H7 (cell line): ENCODE data around the gene LINGO3. TPM values are rescaled to one million over a fixed set of nuclear protein-coding genes. Genes with fewer than 3 reads are reported as not detected.

Experiments
- DNase-seq: peaks from one replicate; pipeline ENCODE4 v3.0.0; 2012
- H3K27me3 ChIP-seq: 2 replicates; pipeline ENCODE4 v1.6.0; 2011; ENCODE audit warnings: mild to moderate bottlenecking, low read length; ENCODE audit not compliant: control insufficient read depth, insufficient read depth
- H3K36me3 ChIP-seq: replicated peaks from 2 replicates; pipeline ENCODE4 v1.5.1; 2011; ENCODE audit warnings: low read length; ENCODE audit not compliant: control insufficient read depth, insufficient read depth
- H3K4me3 ChIP-seq: 2 replicates; pipeline ENCODE4 v1.5.1; 2011; ENCODE audit warnings: low read depth, mild to moderate bottlenecking, control low read depth, low read length, moderate library complexity; ENCODE audit not compliant: insufficient read depth
- total RNA-seq: library from RNA; depleted of rRNA; stranded (reverse); fragments of >200 nt; shearing (Covaris generic); gene quantifications from 2 replicates; pipeline ENCODE4 v1.2.3, GENCODE V29; 2014

Gene LINGO3
- total RNA-seq, 1 experiment from 2014 or later: 1.1 TPM

GRCh38 chr19:2312820-2313501 is 5.0 kb upstream of the LINGO3 start:
- peaks cover 6% of the 10 kb centered on the region for H3K27me3 ChIP-seq
- DNase-seq: peak; percentile 93
- H3K36me3 ChIP-seq: no peaks in the 10 kb centered on the region
- H3K4me3 ChIP-seq: no peak overlapping the region

DNA sequence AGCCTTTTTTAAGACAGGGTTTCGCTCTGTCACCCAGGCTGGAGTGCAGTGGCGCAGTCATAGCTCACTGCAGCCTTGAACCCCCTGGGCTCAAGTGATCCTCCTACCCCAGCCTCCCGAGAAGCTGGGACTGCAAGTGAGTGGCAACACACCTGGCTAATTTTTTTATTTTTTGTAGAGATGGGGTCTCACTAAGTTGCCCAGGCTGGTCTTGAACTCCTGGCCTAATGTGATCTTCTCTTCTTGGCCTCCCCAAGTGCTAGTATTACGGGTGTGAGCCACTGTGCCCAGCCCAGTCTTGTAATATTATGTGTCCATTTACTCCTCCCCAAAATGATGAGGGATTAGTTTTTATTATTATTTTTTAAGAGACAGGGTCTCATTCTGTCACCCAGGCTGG is 3.1 kb upstream of the LINGO3 start:
- no peak for DNase-seq
- Histone ChIP-seq H3K27me3 (peaks cover 14% of the 10 kb centered on the region), H3K4me3 (no peak overlapping the region), H3K36me3 (no peaks in the 10 kb centered on the region)

- no peak for DNase-seq
Measured at GRCh38 chr19:2309734-2310362, 1.9 kb upstream of the LINGO3 start.

DNA sequence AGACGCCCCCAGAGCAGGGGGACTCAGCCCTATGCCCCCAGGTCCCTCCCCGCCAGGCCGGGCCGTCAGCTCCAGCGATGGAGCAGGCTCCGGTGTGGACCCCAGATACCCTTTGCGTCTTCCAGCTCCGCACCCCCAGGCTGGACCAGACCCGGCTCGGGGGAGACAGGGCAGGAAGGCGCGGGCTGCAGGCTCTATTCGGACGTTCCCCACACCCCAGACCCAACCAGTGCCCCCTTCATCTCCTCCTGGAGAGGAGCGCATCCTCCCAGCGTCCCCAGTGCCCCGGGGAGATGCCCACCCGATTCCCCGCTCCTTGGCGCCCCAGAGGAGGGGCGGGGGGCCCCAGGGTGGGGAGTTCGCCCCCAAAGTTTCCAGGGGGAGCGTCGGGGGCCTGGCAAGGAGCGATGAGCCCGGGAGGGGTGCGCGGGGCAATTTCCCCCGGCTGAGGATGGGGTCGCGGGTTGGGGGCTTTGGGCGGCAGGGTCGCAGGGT is 389 bp downstream of the LINGO3 start:
- Histone ChIP-seq H3K27me3 (peaks cover 14% of the 10 kb centered on the region), H3K4me3 (peak overlapping the region; percentile 25; the same call in 1 of the 2 replicates)
- DNase-seq: peak; percentile 77

More at GRCh38 chr19:2309734-2310362, 1.9 kb upstream of the LINGO3 start:
- Histone ChIP-seq H3K36me3 (no peaks in the 10 kb centered on the region), H3K4me3 (no peak overlapping the region), H3K27me3 (peaks cover 14% of the 10 kb centered on the region)

GRCh38 chr19:2306971-2307370 is 983 bp downstream of the LINGO3 start:
- H3K27me3 ChIP-seq: peaks cover 16% of the 10 kb centered on the region
- H3K4me3 ChIP-seq: no peak overlapping the region
- no peaks in the 10 kb centered on the region for H3K36me3 ChIP-seq
- DNase-seq: peak; percentile 57

More for the DNA sequence above, 389 bp downstream of the LINGO3 start:
- no peaks in the 10 kb centered on the region for H3K36me3 ChIP-seq

DNA sequence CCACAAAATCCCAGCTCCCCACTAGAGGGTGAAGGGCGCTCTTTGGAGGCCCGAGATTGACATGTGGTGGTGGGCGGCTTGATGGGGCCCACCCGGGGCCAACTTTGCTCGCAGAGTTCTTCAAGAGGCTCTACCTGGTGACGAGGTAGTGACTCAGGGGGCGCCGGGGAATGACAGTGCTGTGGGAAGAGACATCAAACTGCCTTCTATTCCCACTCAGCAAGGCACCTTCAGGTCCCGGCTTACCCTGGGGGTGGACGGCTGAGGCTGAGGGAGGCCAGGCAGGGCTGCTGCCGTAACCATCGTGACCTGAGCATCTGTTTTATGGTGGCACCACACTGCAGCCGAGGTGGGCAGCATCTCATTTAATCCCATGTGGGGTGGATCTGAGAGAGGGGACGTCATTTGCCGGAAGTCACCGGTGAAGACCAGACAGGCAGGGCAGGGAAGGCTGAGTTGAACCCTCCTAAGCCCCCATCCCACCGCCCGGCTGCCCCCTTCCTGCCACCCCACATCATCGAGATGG is 1.6 kb downstream of the LINGO3 start:
- no peaks in the 10 kb centered on the region for H3K36me3 ChIP-seq
- peak; percentile 56 for DNase-seq
- H3K4me3 ChIP-seq: no peak overlapping the region
- H3K27me3 ChIP-seq: peaks cover 16% of the 10 kb centered on the region

DNA sequence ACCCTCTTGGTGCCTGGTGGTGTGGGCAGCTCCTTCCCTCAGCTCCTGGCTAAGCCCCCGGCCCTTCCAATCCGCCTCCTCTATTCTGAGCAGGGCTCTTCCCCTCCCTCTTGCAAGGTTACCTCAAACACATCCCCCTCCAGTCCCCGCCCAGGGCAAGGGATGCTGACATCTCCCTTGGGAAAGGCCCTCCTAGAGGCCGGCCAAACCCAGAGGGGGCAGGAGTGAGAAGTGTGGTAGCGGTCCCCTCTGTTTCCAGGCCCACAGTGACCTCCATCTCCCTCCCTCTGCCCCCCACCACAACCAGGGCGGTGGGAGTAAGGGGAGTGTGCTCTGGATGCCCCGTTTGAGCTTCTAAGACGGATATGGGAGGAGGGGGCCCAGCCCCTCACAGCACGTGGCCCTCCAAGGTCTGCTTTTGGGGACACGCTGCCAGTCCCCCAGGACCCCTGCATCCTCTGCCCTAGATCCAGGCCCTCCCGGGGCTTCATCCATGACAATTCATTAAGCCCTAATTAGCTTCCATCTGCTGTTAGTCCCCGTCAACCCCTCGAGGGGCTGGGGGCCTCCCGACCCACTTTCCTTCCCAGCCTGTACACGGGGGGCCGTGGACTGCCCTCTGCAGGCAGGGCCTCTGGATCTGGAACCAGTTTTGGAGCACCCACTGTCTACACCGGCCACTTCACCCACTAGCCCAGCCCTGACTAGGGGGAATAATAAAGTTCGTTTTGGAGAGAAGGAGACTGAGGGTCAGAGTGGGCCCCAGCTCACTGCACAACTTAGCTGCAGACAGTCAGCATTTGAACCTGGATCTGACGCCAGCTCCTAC is 2.3 kb downstream of the LINGO3 start:
- no peak overlapping the region for H3K4me3 ChIP-seq
- peak; percentile 62 for DNase-seq
- no peaks in the 10 kb centered on the region for H3K36me3 ChIP-seq
- peaks cover 16% of the 10 kb centered on the region for H3K27me3 ChIP-seq

DNA sequence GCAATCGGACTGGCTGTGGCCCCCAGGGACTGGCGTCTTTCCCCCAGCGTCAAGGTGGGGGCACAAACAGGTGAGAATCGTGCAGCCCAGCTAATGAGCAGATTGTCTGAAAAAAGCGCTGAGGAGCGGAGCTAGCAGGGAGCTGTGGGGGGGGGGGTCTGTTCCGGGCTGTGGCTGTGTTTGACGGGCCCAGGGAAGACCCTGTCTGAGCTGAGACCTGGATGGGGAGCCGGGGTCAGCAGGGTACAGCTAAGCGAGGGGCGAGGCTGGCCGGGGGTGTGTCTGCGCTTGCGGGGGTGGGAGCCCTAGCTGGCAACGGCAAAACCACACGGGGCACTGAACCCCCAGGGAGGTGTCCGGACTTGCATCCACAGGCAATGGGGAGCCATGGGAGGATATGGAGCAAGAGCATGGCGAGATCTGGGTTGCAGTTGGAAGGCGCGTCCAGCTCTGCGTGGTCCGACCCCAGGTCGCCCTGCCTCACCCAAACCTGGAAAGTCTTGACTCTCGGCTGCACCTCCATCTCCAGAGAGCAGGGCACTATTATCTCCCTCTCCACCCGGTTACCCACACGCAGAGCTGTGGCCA is 4.6 kb downstream of the LINGO3 start:
- peaks cover 12% of the 10 kb centered on the region for H3K27me3 ChIP-seq
- DNase-seq: peak; percentile 65
- H3K36me3 ChIP-seq: no peaks in the 10 kb centered on the region
- H3K4me3 ChIP-seq: no peak overlapping the region

- peak; percentile 93 for DNase-seq
- Histone ChIP-seq H3K36me3 (no peaks in the 10 kb centered on the region), H3K4me3 (no peak overlapping the region; the same call in 1 of the 2 replicates), H3K27me3 (peaks cover 6% of the 10 kb centered on the region)
Measured at GRCh38 chr19:2302319-2303210, 5.4 kb downstream of the LINGO3 start.

- DNase-seq: peak; percentile 59
Measured at GRCh38 chr19:2300533-2300932, 7.4 kb downstream of the LINGO3 start.

DNA sequence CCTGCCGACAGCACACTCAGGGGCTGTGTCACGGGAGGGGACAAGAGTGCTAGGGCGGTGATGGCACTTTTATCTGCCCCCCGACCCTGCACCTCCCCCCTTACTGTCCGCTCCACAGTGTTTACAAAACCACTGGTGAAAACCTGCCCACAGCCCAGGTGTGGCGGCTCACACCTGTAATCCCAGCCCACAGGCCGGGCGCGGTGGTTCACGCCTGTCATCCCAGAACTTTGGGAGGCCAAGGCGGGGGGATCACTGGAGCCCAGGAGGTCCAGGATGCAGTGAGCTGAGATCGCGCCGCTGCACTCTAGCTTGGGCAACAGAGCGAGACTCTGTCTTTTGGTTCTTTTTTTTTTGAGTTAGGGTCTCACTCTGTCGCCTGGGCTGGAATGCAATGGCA is 11.8 kb downstream of the LINGO3 start:
- no peak for DNase-seq
- Histone ChIP-seq H3K27me3 (peaks cover 9% of the 10 kb centered on the region; the same call in 1 of the 2 replicates), H3K4me3 (no peak overlapping the region), H3K36me3 (no peaks in the 10 kb centered on the region)

More at GRCh38 chr19:2300533-2300932, 7.4 kb downstream of the LINGO3 start:
- Histone ChIP-seq H3K4me3 (no peak overlapping the region), H3K36me3 (no peaks in the 10 kb centered on the region), H3K27me3 (peaks cover 2% of the 10 kb centered on the region)

DNA sequence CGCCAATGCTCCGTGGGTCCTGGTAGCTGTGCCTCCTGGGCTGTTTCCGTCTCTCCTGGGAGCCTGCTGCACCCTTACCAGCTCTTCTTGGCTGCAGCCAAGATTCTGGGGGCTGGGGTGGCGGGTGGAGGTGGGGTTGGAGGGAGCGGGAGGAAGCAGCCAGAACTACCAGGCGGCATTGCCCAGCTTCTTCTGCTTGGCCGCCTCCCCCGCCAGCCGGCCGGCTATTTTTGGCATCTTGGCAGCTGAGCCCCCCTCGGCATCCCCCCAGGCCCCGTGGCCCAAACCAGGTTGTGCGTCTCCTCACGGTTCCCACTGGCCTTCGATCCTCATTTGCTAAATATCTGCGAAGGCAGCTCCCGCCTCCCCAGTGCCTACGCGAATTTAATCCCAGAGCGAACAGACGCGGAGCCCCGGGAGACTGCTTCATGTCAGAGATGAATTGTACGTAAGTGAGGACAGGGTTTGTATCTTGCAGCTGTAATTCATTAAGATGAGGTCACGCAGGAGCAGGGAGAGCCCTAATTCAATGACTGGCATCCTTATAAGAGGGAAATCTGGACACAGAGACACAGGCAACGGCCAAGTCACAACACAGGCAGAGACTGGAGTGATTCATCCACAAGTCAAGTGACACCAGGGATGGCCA is 13.1 kb downstream of the LINGO3 start:
- peaks cover 23% of the 10 kb centered on the region; the same call in 1 of the 2 replicates for H3K27me3 ChIP-seq
- H3K4me3 ChIP-seq: no peak overlapping the region
- no peaks in the 10 kb centered on the region for H3K36me3 ChIP-seq
- peak; percentile 71 for DNase-seq
